ENCODE results near the gene UBE2D4.

Gene UBE2D4

GRCh38 chr7:43933902-43934560 is 7.8 kb downstream of the UBE2D4 start:
- TF ChIP-seq, protein P1, sequence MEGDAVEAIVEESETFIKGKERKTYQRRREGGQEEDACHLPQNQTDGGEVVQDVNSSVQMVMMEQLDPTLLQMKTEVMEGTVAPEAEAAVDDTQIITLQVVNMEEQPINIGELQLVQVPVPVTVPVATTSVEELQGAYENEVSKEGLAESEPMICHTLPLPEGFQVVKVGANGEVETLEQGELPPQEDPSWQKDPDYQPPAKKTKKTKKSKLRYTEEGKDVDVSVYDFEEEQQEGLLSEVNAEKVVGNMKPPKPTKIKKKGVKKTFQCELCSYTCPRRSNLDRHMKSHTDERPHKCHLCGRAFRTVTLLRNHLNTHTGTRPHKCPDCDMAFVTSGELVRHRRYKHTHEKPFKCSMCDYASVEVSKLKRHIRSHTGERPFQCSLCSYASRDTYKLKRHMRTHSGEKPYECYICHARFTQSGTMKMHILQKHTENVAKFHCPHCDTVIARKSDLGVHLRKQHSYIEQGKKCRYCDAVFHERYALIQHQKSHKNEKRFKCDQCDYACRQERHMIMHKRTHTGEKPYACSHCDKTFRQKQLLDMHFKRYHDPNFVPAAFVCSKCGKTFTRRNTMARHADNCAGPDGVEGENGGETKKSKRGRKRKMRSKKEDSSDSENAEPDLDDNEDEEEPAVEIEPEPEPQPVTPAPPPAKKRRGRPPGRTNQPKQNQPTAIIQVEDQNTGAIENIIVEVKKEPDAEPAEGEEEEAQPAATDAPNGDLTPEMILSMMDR (IDR thresholded peaks at IDR 0.05; ENCODE audit: low read depth, low read length): no peak
- no peak overlapping the region for H3K4me3 ChIP-seq (ENCODE audit: low read depth, low read length)

DNA sequence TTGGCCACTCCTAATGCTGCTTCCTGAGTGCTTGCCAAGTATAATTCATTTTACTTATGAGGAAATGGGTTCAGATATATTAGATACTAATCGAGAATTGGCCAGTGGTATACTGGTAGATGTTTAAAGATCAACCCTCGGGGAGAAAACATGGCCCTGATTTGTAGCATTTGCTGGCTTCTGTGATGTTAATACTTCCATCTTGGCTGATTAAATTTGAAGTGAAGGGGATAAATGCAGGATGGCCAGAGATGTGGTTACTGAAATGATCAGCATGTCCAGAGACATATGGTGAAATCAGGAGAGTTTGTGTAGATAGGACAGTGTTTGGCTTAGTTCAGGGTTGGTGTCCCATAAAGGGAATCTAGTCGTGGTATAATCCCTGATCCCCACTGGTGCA is 11.2 kb downstream of the UBE2D4 start:
- no peak overlapping the region for H3K4me3 ChIP-seq (ENCODE audit: low read depth, low read length)
- TF ChIP-seq, protein P1 (IDR thresholded peaks at IDR 0.05; ENCODE audit: low read depth, low read length): no peak

GRCh38 chr7:43938892-43939482 is 12.8 kb downstream of the UBE2D4 start:
- TF ChIP-seq, protein P1 (IDR thresholded peaks at IDR 0.05; ENCODE audit: low read depth, low read length): no peak
- no peak overlapping the region for H3K4me3 ChIP-seq (ENCODE audit: low read depth, low read length)

DNA sequence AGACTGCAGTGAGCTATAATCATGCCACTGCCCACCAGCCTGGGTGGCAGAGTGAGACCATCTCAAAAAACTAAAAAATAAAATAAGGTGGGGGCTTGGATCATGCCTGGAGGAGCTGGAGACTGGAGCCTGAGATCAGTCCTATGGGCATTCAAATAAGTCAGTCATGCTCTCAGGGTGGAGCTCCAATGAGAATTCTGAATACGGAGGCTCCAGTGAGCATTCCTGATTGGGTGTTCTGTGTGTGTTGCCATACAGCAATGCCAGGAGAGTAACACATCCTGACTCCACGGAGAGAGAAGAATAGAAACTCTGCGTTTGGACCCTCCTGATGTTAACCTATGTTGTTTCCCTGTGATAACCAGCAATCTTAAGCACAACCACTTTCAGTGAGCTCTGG is 16.0 kb downstream of the UBE2D4 start:
- no peak overlapping the region for H3K4me3 ChIP-seq (ENCODE audit: low read depth, low read length)
- TF ChIP-seq, protein P1 (IDR thresholded peaks at IDR 0.05; ENCODE audit: low read depth, low read length): no peak

DNA sequence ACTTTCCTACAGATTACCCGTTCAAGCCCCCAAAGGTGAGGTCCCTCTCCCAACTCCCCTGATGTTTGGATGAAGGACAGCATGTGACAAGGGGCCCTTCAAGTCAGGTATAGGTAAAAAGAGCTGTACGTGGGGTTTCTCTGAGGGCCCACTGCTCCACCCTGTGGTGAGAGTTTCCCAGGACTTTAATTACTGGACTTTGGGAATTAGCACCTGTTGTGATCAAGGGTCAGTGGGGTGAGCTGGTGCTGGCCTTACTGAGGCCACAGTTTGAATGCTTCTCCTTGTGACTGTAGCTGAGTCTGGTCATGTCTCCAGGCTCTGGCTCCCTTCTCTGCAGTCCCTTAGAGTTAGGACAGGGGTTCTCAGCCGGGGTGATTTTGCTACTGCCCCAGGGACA is 16.8 kb downstream of the UBE2D4 start:
- TF ChIP-seq, protein P1 (IDR thresholded peaks at IDR 0.05; ENCODE audit: low read depth, low read length): no peak
- H3K4me3 ChIP-seq (ENCODE audit: low read depth, low read length): no peak overlapping the region

- H3K4me3 ChIP-seq (ENCODE audit: low read depth, low read length): no peak overlapping the region
- TF ChIP-seq, protein P1 (IDR thresholded peaks at IDR 0.05; ENCODE audit: low read depth, low read length): no peak
These were observed 17.4 kb downstream of the UBE2D4 start for GRCh38 chr7:43943417-43944187.

DNA sequence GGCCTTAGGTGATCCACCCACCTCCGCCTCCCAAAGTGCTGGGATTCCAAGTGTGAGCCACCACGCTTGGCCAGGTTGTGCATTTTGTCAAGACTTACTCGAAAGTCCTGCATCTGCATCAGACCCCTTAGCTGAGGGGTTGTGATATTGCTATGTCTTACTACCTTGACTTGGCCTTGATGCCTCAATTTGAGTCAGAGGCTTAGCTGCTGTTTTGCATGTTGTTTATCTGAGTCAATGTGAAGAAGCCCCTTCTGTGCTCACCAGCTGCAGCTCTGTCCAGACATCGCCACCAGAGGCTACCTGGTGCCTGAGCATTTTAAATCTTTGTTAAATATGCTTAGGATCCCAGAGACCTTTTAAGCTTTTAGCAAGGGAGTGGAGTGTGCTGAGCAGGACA is 18.1 kb downstream of the UBE2D4 start:
- TF ChIP-seq, protein P1 (IDR thresholded peaks at IDR 0.05; ENCODE audit: low read depth, low read length): no peak
- no peak overlapping the region for H3K4me3 ChIP-seq (ENCODE audit: low read depth, low read length)

Measured in WI38 (cell line).